ENCODE measurements around the gene LRRC75A. TPM values are rescaled to one million over a fixed set of nuclear protein-coding genes. Genes with fewer than 3 reads are reported as not detected.

The LRRC75A gene
- total RNA-seq, 1 experiment from 2014 or later = 10.1 TPM

GRCh38 chr17:16486373-16487250 lies 5.4 kb downstream of the LRRC75A start:
- Mint-ChIP-seq H3K36me3 (ENCODE audit: insufficient read depth in 1 of 3, low read depth in 3 of 3) (no peaks in the 10 kb centered on the region; a peak in 3 of 7 replicates), H3K4me1 (peaks cover 70 to 80% of the 10 kb centered on the region in 2 experiments), H3K27me3 (ENCODE audit: low read depth) (peaks cover 11% of the 10 kb centered on the region), H3K9me3 (no peaks in the 10 kb centered on the region; a peak in 1 of 5 replicates), H3K4me3 (peak overlapping the region; percentile 33 to 41; a peak in 4 of 5 replicates), H3K27ac (peak overlapping the region; percentile 94 to 98 (median 96))
- Histone ChIP-seq H4K91ac (ENCODE audit: insufficient read length, low read depth, low read length) (peak overlapping the region; percentile 43), H3K4me2 (ENCODE audit: insufficient read depth, insufficient read length, low read length) (no peak overlapping the region), H3K18ac (ENCODE audit: insufficient read length, low read depth, low read length) (peak overlapping the region; percentile 55), H2AK5ac (ENCODE audit: insufficient read length, low read length) (no peak overlapping the region), H2BK5ac (ENCODE audit: insufficient read length, low read length) (no peak overlapping the region), H3K9me3 (ENCODE audit: control insufficient read depth, low read depth, low read length) (no peaks in the 10 kb centered on the region), H3K79me1 (ENCODE audit: insufficient read depth, low read depth, low read length, poor library complexity, severe bottlenecking) (no peaks in the 10 kb centered on the region), H4K8ac (replicated peaks; ENCODE audit: insufficient read length, low read depth, low read length) (no peak overlapping the region), H2BK120ac (ENCODE audit: low read depth, low read length, poor library complexity, severe bottlenecking) (no peak overlapping the region), H3K4me1 (ENCODE audit: insufficient read depth, low read length) (peaks cover 18% of the 10 kb centered on the region; the same call in 1 of the 2 replicates), H3K4ac (ENCODE audit: low read depth, low read length) (no peak overlapping the region; the same call in 1 of the 2 replicates), H2BK12ac (ENCODE audit: insufficient read length, low read depth, low read length) (no peak overlapping the region), H4K20me1 (ENCODE audit: control insufficient read depth, insufficient read depth, insufficient read length) (no peaks in the 10 kb centered on the region), H4K5ac (ENCODE audit: insufficient read length, low read depth, low read length) (no peak overlapping the region), H2BK15ac (ENCODE audit: low read depth, low read length) (no peak overlapping the region), H3K14ac (ENCODE audit: insufficient read depth, low read length) (peak overlapping the region; percentile 46; the same call in 1 of the 2 replicates), H3K56ac (ENCODE audit: insufficient read length, low read depth, low read length) (no peak overlapping the region), H2AFZ (ENCODE audit: low read length) (no peak overlapping the region), H3K9ac (ENCODE audit: extremely low read depth, insufficient read length, low read length) (no peak overlapping the region), H2BK20ac (ENCODE audit: low read depth, low read length, poor library complexity, severe bottlenecking) (no peak overlapping the region), H3K27me3 (ENCODE audit: insufficient read depth, low read length) (no peaks in the 10 kb centered on the region), H3T11ph (ENCODE audit: low read length) (no peak overlapping the region), H3K23me2 (ENCODE audit: insufficient read length, low read depth, low read length, poor library complexity, severe bottlenecking) (peaks cover 8% of the 10 kb centered on the region), H3K27ac (ENCODE audit: insufficient read length, low read depth, low read length) (peak overlapping the region; percentile 42), H3K23ac (ENCODE audit: insufficient read length, low read depth, low read length) (no peak overlapping the region), H3K79me2 (ENCODE audit: insufficient read depth, low read length) (no peaks in the 10 kb centered on the region; the same call in 1 of the 2 replicates)
- peak; percentile 82 for DNase-seq
- TF ChIP-seq, protein P1, sequence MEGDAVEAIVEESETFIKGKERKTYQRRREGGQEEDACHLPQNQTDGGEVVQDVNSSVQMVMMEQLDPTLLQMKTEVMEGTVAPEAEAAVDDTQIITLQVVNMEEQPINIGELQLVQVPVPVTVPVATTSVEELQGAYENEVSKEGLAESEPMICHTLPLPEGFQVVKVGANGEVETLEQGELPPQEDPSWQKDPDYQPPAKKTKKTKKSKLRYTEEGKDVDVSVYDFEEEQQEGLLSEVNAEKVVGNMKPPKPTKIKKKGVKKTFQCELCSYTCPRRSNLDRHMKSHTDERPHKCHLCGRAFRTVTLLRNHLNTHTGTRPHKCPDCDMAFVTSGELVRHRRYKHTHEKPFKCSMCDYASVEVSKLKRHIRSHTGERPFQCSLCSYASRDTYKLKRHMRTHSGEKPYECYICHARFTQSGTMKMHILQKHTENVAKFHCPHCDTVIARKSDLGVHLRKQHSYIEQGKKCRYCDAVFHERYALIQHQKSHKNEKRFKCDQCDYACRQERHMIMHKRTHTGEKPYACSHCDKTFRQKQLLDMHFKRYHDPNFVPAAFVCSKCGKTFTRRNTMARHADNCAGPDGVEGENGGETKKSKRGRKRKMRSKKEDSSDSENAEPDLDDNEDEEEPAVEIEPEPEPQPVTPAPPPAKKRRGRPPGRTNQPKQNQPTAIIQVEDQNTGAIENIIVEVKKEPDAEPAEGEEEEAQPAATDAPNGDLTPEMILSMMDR (conservative IDR thresholded peaks at IDR 0.05) = no peak
- WGBS (ENCODE audit: extremely low coverage, insufficient read length, low lambda C conversion rate) = no CpG with 5 or more reads among the region's 24 CpGs
